Smooth muscle cell (in vitro differentiated cells): ENCODE results near the gene GPR158. TPM values are rescaled to one million over a fixed set of nuclear protein-coding genes. Genes with fewer than 3 reads are reported as not detected.

Source experiments
- DNase-seq: peaks from one replicate; lab custom pipeline; 2025; ENCODE audit not compliant: unreplicated experiment; lab: John Stamatoyannopoulos, UW
- H2AFZ ChIP-seq: fragments of 200-600 bp; sonication (generic); 2 replicates; pipeline ENCODE4 v1.6.0; 2016; ENCODE audit warnings: antibody characterized with exemption, low read depth, mild to moderate bottlenecking
- H3F3A ChIP-seq: fragments of 200-600 bp; sonication (generic); 2 replicates; pipeline ENCODE4 v1.6.0; 2017; ENCODE audit warnings: antibody characterized with exemption, low read depth
- H3K27ac ChIP-seq: fragments of 200-600 bp; sonication (generic); 2 replicates; pipeline ENCODE4 v1.5.1; 2016; ENCODE audit warnings: low read depth, mild to moderate bottlenecking
- H3K27me3 ChIP-seq: fragments of 200-600 bp; sonication (generic); 2 replicates; pipeline ENCODE4 v1.6.1; 2016; ENCODE audit warnings: low read depth, mild to moderate bottlenecking
- H3K36me3 ChIP-seq: fragments of 200-600 bp; sonication (generic); 2 replicates; pipeline ENCODE4 v1.5.1; 2016; ENCODE audit warnings: low read depth
- H3K4me1 ChIP-seq: fragments of 200-600 bp; sonication (generic); 2 replicates; pipeline ENCODE4 v1.5.1; 2016; ENCODE audit warnings: low read depth
- H3K4me2 ChIP-seq: fragments of 200-600 bp; sonication (generic); 2 replicates; pipeline ENCODE4 v1.6.0; 2016; ENCODE audit warnings: mild to moderate bottlenecking
- H3K4me3 ChIP-seq: fragments of 200-600 bp; sonication (generic); 2 replicates; pipeline ENCODE4 v1.5.1; 2016; ENCODE audit warnings: mild to moderate bottlenecking
- H3K79me2 ChIP-seq: fragments of 200-600 bp; sonication (generic); 2 replicates; pipeline ENCODE4 v1.6.0; 2016; ENCODE audit warnings: low read depth, mild to moderate bottlenecking
- H3K9ac ChIP-seq: fragments of 200-600 bp; sonication (generic); 2 replicates; pipeline ENCODE4 v1.6.0; 2016; ENCODE audit warnings: low read depth
- H3K9me3 ChIP-seq: fragments of 200-600 bp; sonication (generic); replicated peaks from 2 replicates; pipeline ENCODE4 v1.5.1; 2016; ENCODE audit warnings: low read depth
- H4K20me1 ChIP-seq: fragments of 200-600 bp; sonication (generic); 2 replicates; pipeline ENCODE4 v1.6.0; 2016; ENCODE audit warnings: low read depth
- CTCF ChIP-seq: fragments of 200-600 bp; sonication (generic); IDR thresholded peaks from 2 replicates; pipeline ENCODE4 v1.5.1; 2017; ENCODE audit warnings: borderline replicate concordance, mild to moderate bottlenecking, antibody characterized with exemption; ENCODE audit not compliant: insufficient read depth, poor library complexity, severe bottlenecking
- WGBS: methylation state at CpG from one replicate; pipeline ENCODE4 v1.1.7; 2016; ENCODE audit warnings: low lambda C conversion rate; 5-methylcytosine and 5-hydroxymethylcytosine counted together
- polyA plus RNA-seq: library from polyadenylated mRNA; unstranded; fragments of >200 nt; fragmentation: Nextera tagmentation; extraction: Ambion mirVana; gene quantifications from 2 replicates; pipeline ENCODE4 v1.2.1, GENCODE V29; 2016
- total RNA-seq: library from RNA; depleted of rRNA; stranded (reverse); fragments of >200 nt; gene quantifications from 2 replicates; pipeline ENCODE4 v1.2.3, GENCODE V29; 2014

GPR158 gene
- total and polyA plus RNA-seq, 2 experiments from 2014 or later = 1.5 to 5.5 TPM

DNA sequence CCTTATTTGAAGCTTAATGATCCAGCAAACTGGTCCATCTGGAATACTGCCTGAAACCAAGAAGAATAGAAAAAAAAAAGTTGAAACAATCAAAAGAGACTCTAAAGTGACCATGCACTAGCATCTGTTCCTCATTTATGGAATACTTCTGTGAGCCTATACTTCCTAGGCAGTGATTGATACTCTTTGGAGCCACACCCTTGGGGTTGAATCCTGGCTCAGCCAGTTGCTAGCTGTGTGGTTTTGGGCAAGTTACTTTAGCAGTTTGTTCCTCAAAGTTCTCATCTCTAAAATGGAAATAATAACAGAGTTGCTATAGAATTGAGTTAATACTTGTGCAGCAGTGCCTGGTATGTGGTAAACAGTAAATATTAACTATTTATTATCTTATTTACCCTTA lies 208.9 kb downstream of the GPR158 start:
- H3K4me3 ChIP-seq = no peak overlapping the region
- peaks cover 2% of the 10 kb centered on the region for H3K4me1 ChIP-seq
- H3K27me3 ChIP-seq = no peaks in the 10 kb centered on the region
- H3K27ac ChIP-seq = no peak overlapping the region
- no peak for TF ChIP-seq CTCF
- no peak overlapping the region for H3K9ac ChIP-seq
- no peaks in the 10 kb centered on the region for H3K79me2 ChIP-seq
- H3K9me3 ChIP-seq = no peaks in the 10 kb centered on the region
- H3F3A ChIP-seq = no peaks in the 10 kb centered on the region
- H4K20me1 ChIP-seq = no peaks in the 10 kb centered on the region
- no peaks in the 10 kb centered on the region for H3K36me3 ChIP-seq
- DNase-seq = no peak
- H3K4me2 ChIP-seq = no peak overlapping the region
- no peak overlapping the region for H2AFZ ChIP-seq

DNA sequence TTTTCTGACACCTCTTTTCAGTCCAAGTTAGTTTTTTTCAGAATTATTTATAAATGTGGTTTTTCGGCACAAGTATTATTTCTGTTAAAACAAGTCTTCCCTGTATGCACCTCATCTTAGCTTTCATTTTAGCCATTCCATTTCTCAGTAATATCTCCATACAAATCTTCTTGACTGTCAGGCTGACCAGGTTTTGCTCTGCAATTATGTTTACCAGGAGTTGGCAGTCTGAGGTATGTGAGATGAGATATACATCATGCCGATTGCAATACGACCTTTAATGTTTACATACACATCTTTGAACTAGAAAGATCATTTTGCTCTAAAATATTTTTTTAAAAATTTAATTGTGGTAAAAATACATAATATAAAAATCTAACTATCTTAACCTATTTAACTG lies 209.8 kb downstream of the GPR158 start:
- WGBS = 86% methylated on average over 3 of the region's 3 CpGs
- Histone ChIP-seq H3K27ac (no peak overlapping the region), H3K9me3 (no peaks in the 10 kb centered on the region), H3K9ac (no peak overlapping the region), H3K4me1 (peaks cover 2% of the 10 kb centered on the region), H3K4me2 (no peak overlapping the region), H4K20me1 (no peaks in the 10 kb centered on the region), H3K79me2 (no peaks in the 10 kb centered on the region), H3F3A (no peaks in the 10 kb centered on the region), H2AFZ (no peak overlapping the region), H3K36me3 (no peaks in the 10 kb centered on the region), H3K4me3 (no peak overlapping the region), H3K27me3 (no peaks in the 10 kb centered on the region)
- DNase-seq = no peak
- no peak for TF ChIP-seq CTCF

DNA sequence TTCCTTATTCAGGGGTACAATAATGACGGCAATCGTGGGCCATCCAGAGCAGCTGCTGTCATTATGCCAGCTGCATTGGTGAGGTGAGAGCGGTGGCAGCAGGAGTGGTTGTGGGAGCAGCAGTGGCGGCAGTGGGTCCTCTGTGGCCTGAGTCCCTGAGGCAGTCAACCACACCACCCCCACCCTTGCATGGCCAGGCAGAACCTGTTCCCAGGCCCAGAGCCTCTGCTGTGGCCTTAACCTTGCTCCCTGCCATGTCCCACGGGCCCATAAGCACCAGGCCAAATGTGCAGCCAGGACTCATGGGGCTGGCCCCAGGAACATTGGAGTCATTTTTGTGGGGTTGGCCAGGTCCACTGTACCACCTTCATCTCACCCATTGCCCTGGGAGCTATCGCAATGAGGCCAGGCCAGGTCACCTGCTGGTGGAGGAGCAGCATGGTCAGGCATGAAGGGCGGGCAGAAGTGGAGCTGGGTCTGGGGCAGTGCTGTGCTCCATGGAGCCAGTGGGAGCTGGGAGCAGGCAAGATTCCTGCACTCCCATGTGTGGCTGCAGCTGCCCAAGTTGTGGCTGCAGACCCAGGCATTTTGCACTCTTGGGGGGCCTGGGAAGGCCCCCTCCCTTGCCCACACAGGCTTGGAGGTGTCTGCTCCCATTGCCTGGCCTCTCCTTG lies 213.5 kb downstream of the GPR158 start:
- no peak overlapping the region for H3K27ac ChIP-seq
- H3K9me3 ChIP-seq = no peaks in the 10 kb centered on the region
- H3F3A ChIP-seq = no peaks in the 10 kb centered on the region
- DNase-seq = no peak
- H2AFZ ChIP-seq = no peak overlapping the region
- H3K9ac ChIP-seq = no peak overlapping the region
- no peak for TF ChIP-seq CTCF
- no peaks in the 10 kb centered on the region for H3K27me3 ChIP-seq
- no peaks in the 10 kb centered on the region for H4K20me1 ChIP-seq
- WGBS = 94% methylated on average over 7 of the region's 7 CpGs
- no peaks in the 10 kb centered on the region for H3K4me1 ChIP-seq
- no peaks in the 10 kb centered on the region for H3K36me3 ChIP-seq
- no peak overlapping the region for H3K4me2 ChIP-seq
- H3K79me2 ChIP-seq = no peaks in the 10 kb centered on the region
- H3K4me3 ChIP-seq = no peak overlapping the region

- H3F3A ChIP-seq = no peaks in the 10 kb centered on the region
- no peaks in the 10 kb centered on the region for H3K36me3 ChIP-seq
- no peak overlapping the region for H3K9ac ChIP-seq
- no peaks in the 10 kb centered on the region for H3K4me1 ChIP-seq
- no peak overlapping the region for H3K27ac ChIP-seq
- DNase-seq = no peak
- H3K9me3 ChIP-seq = no peaks in the 10 kb centered on the region
- no peaks in the 10 kb centered on the region for H3K27me3 ChIP-seq
- H4K20me1 ChIP-seq = no peaks in the 10 kb centered on the region
- no peak for TF ChIP-seq CTCF
- H3K79me2 ChIP-seq = no peaks in the 10 kb centered on the region
- H3K4me2 ChIP-seq = no peak overlapping the region
- H2AFZ ChIP-seq = no peak overlapping the region
- no peak overlapping the region for H3K4me3 ChIP-seq
Observed at GRCh38 chr10:25388862-25389206, 214.0 kb downstream of the GPR158 start.
